Activated B cell treated with CpG ODN at 0.5 μM for 24 hours (primary cell): ENCODE measurements around the gene NONO. TPM values are rescaled to one million over a fixed set of nuclear protein-coding genes. Genes with fewer than 3 reads are reported as not detected.
"Not testable (repeated sequence)": the region's sequence is repeated elsewhere in the genome, so short reads cannot be mapped to it uniquely, and the experiment has no call there.

Source experiments
- ATAC-seq: fragments of 200-7000 bp; cut with Tn5 transposase; one replicate; pipeline ENCODE4 v1.10.0; 2021; ENCODE audit warnings: low read depth, mild to moderate bottlenecking, moderate library complexity
- CTCF ChIA-PET: fragments of 350-600 bp; sonication (Branson Sonifier 250); formaldehyde crosslinking; loops from one replicate; lab custom pipeline; 2021; ENCODE audit warnings: antibody characterized with exemption; lab: Charles Lee
- POLR2A ChIA-PET: fragments of 350-600 bp; sonication (Branson Sonifier 250); formaldehyde crosslinking; loops from one replicate; lab custom pipeline; 2021; ENCODE audit warnings: antibody characterized with exemption; lab: Charles Lee
- DNase-seq: peaks from one replicate; pipeline ENCODE4 v3.0.0; 2022
- H3K27ac Mint-ChIP-seq: one replicate; pipeline ENCODE4 v1.8.0; 2020; ENCODE audit warnings: mixed read lengths
- H3K27me3 Mint-ChIP-seq: one replicate; pipeline ENCODE4 v1.8.0; 2021; ENCODE audit warnings: mixed read lengths
- H3K36me3 Mint-ChIP-seq: one replicate; pipeline ENCODE4 v1.8.0; 2021; ENCODE audit warnings: low read depth, mixed read lengths
- H3K4me1 Mint-ChIP-seq: one replicate; pipeline ENCODE4 v1.8.0; 2021; ENCODE audit warnings: mixed read lengths
- H3K4me3 Mint-ChIP-seq: one replicate; pipeline ENCODE4 v1.8.0; 2020; ENCODE audit warnings: mild to moderate bottlenecking, mixed read lengths
- H3K9me3 Mint-ChIP-seq: one replicate; pipeline ENCODE4 v1.8.0; 2020; ENCODE audit warnings: mixed read lengths
- intact Hi-C: fragments of 100-400 bp; cut with micrococcal nuclease; formaldehyde crosslinking; loops from one replicate; pipeline ENCODE4 v1.15.1; 2024
- total RNA-seq: library from RNA; stranded (reverse); gene quantifications from 2 replicates; pipeline ENCODE4 v1.2.3, GENCODE V29; 2022
- TF ChIP-seq, protein P1 (sequence below): fragments of 200-600 bp; IDR thresholded peaks from one replicate; pipeline ENCODE4 v1.8.0; 2022; ENCODE audit warnings: antibody characterized with exemption, mild to moderate bottlenecking

The NONO gene
- total RNA-seq, 1 donor from 2014 or later, result 462 TPM

- CTCF ChIA-PET, result no interaction called here
- Mint-ChIP-seq H3K9me3 (no peaks in the 10 kb centered on the region), H3K4me3 (no peak within 1 kb of the TSS), H3K36me3 (peaks cover 69% of the 10 kb centered on the region), H3K4me1 (no peaks in the 10 kb centered on the region), H3K27me3 (no peaks in the 10 kb centered on the region), H3K27ac (no peak within 1 kb of the TSS)
- ATAC-seq (no peak), DNase-seq (no peak)
- TF ChIP-seq, protein P1, sequence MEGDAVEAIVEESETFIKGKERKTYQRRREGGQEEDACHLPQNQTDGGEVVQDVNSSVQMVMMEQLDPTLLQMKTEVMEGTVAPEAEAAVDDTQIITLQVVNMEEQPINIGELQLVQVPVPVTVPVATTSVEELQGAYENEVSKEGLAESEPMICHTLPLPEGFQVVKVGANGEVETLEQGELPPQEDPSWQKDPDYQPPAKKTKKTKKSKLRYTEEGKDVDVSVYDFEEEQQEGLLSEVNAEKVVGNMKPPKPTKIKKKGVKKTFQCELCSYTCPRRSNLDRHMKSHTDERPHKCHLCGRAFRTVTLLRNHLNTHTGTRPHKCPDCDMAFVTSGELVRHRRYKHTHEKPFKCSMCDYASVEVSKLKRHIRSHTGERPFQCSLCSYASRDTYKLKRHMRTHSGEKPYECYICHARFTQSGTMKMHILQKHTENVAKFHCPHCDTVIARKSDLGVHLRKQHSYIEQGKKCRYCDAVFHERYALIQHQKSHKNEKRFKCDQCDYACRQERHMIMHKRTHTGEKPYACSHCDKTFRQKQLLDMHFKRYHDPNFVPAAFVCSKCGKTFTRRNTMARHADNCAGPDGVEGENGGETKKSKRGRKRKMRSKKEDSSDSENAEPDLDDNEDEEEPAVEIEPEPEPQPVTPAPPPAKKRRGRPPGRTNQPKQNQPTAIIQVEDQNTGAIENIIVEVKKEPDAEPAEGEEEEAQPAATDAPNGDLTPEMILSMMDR, result no peak
- POLR2A ChIA-PET, result interaction anchor here (1.2 kb wide), 1 partner anchor 65 kb away, joined by 6 read pairs; the partner anchor contains the start of gene TAF1
- intact Hi-C loops, result no loop called here
Measured at GRCh38 chrX:71301195-71301924, 17.9 kb downstream of the NONO start, which contains the start of gene ITGB1BP2. TSS of gene ITGB1BP2 (plus strand) at chrX:71301750. CDS start at chrX:71301807, 57 bp downstream.

DNA sequence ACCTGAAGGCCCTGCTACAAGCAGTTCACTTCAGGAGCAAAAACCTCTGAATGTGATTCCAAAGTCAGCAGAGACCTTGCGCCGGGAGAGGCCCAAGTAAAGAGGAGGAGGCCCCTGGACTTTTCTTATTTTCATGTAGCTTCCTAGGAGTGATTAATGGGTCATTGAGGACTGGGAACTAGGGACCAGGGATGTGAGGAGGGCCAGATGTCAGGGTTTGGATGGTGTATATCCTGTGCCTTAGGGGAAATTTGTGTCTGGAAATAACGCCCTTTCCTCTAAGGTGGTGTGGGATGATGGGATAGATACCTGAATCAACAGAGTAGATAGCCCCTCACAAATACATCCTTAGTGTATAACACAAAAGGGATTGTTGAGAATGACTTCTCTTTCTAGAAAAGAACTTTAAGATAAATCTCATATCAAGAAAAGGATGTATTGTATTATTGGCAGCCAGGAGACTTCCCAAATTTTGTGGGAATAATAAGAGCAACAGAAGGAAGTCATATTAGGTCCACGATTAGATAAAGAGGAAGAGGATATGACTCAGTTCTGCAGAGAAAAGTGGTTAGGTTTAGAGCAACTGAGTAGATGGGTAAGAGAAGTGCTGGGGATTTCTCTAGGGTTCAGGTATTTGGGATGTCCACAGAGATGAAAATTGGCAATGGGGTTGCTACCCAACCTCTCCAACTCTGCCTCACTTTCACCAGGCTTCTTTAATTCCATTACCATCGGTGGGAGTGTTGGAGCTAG is 19.2 kb downstream of the NONO start:
- Mint-ChIP-seq H3K27ac (no peak overlapping the region), H3K4me3 (no peak overlapping the region), H3K36me3 (peaks cover 56% of the 10 kb centered on the region), H3K9me3 (no peaks in the 10 kb centered on the region), H3K4me1 (no peaks in the 10 kb centered on the region), H3K27me3 (no peaks in the 10 kb centered on the region)
- POLR2A ChIA-PET, result interaction anchor here (0.6 kb wide), 1 partner anchor 64 kb away, joined by 7 read pairs; the partner anchor contains the start of gene TAF1
- TF ChIP-seq, protein P1, result no peak
- DNase-seq (no peak), ATAC-seq (no peak)
- CTCF ChIA-PET, result no interaction called here
- intact Hi-C loops, result no loop called here

GRCh38 chrX:71304561-71304960 is 21.1 kb downstream of the NONO start:
- CTCF ChIA-PET, result no interaction called here
- H3K36me3 Mint-ChIP-seq, result peaks cover 39% of the 10 kb centered on the region

DNA sequence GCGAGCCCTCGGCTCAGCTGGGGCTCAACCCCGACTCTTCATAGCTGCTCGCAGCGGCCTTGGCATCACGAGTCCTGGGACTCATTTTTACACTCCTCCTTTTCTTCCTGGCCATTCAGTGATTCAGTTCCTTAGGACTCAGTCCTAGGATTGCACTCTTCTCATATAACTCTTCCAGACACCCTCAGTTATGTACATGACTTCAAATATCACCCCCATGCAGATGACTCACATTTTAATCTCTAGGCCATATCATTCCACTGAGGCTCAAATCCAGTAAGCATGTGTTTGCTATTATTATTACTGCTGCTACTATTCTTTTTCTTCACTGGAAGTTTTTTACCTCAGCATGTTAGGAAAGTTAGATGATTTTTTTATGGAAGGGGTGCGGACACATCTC is 32.5 kb downstream of the NONO start:
- POLR2A ChIA-PET, result no interaction called here
- no peak for DNase-seq
- CTCF ChIA-PET, result no interaction called here
- Mint-ChIP-seq H3K9me3 (no peaks in the 10 kb centered on the region), H3K4me3 (no peak overlapping the region), H3K36me3 (peaks cover 3% of the 10 kb centered on the region), H3K4me1 (no peaks in the 10 kb centered on the region), H3K27ac (no peak overlapping the region), H3K27me3 (no peaks in the 10 kb centered on the region)
- intact Hi-C loops, result no loop called here
- ATAC-seq, result no peak
- TF ChIP-seq, protein P1, result no peak

More at GRCh38 chrX:71304561-71304960, 21.1 kb downstream of the NONO start:
- H3K27me3 Mint-ChIP-seq, result no peaks in the 10 kb centered on the region
- H3K27ac Mint-ChIP-seq, result no peak overlapping the region
- TF ChIP-seq, protein P1, result no peak
- no peak for DNase-seq
- H3K4me3 Mint-ChIP-seq, result no peak overlapping the region
- POLR2A ChIA-PET, result no interaction called here
- ATAC-seq, result no peak
- no peaks in the 10 kb centered on the region for H3K9me3 Mint-ChIP-seq
- intact Hi-C loops, result no loop called here
- no peaks in the 10 kb centered on the region for H3K4me1 Mint-ChIP-seq

- H3K27ac Mint-ChIP-seq, CTCF ChIA-PET, intact Hi-C loops, POLR2A ChIA-PET, H3K36me3 Mint-ChIP-seq, H3K27me3 Mint-ChIP-seq, H3K9me3 Mint-ChIP-seq, H3K4me1 Mint-ChIP-seq, H3K4me3 Mint-ChIP-seq, DNase-seq, ATAC-seq: not testable (repeated sequence)
Measured at GRCh38 chrX:71316959-71317358, 33.5 kb downstream of the NONO start.
